HG03139 (cell line): Measurements from ENCODE around the gene NAA38.

ENCODE experiments used
- ATAC-seq: cut with Tn5 transposase; IDR thresholded peaks from one replicate; pipeline ENCODE4 v1.9.1; 2021; ENCODE audit not compliant: unreplicated experiment

Gene NAA38

DNA sequence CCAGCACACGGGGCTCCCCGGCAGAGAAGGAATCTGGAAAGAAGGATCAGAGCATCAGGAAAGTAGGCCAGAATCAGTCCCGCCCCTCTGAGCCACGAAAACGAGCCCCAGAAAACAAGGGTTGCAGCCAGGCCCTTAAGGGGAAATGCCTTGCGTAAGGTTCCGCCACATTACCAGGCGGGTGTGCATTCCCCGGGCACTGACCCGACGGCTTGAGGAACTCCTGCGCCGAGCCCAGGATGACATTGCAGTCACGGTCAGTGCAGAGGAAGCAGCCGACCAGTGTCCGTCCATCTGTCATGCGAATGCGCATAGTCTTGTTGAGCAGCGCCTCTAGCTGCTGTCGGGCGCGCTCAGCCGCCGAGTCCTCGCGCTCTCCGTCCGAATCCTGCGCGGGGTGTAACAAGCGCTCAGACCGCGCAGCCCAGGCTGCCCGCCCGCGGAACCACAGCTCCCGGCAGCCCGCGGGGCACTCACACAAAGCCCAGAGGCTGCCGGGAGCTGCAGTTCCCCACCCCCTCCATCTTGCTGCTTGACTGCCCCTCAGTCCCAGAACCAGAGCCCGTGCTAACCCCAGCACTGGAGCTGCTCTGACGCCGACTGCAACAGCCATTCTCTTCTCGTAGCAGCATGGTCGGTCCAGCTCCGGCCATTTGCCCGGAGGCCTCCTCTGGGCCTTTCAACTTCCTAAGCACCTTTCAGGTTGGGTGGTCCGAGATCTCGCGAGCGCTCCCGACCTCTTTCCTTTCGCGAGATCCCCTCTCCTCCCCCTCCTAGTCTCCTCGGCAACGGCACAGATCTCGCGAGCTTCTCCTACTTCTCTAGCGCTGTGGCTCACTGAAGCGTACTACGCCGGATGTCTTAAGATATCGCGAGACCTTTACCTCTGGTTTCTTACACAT lies at the start of gene NAA38:
TSS of gene NAA38 (minus strand) at position 749 of the 902 bp plus-strand sequence. CDS start at position 653, 96 bp downstream.
- peak; percentile 58 for ATAC-seq

DNA sequence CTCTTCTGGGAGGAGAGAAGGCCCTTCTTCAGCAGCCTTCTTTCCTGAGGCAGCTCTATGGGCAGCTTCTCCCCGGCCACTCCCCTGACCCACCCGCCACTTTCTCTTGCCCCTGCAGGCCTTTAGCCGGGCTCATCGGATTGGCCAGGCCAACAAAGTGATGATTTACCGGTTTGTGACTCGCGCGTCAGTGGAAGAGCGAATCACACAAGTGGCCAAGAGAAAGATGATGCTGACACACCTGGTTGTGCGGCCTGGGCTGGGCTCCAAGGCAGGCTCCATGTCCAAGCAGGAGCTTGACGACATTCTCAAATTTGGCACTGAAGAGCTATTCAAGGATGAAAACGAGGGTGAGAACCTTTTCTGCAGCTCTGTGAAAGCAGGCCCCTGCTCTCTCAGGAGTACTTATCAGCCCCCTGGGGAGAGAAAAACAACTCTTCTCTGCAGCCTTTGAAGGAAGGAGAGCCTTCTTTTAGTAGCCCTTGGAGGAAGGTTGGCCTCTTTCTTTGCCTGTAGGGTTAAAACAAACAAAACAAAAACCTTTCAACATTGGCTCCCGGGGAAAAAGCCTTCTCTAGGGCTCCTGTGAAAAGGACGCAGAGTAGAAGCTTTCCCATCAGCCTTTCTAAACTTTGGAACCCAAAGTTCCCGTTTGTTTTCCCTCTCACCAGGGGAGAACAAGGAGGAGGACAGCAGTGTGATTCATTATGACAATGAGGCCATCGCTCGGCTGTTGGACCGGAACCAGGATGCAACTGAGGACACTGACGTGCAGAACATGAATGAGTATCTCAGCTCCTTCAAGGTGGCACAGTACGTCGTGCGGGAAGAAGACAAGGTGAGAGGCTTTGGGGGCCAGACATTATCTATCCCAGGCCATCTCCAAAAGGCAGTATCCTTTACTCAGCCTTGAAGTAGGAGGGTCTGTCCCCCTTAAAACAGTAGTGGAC lies 46.1 kb upstream of the NAA38 start:
- no peak for ATAC-seq

- no peak for ATAC-seq
Measured at GRCh38 chr17:7897773-7898172, 40.4 kb upstream of the NAA38 start.

- no peak for ATAC-seq
Measured at GRCh38 chr17:7897090-7897489, 39.7 kb upstream of the NAA38 start.

- ATAC-seq: no peak
Measured at GRCh38 chr17:7894866-7895265, 37.5 kb upstream of the NAA38 start.

- ATAC-seq: no peak
Measured at GRCh38 chr17:7894226-7894625, 36.9 kb upstream of the NAA38 start.

DNA sequence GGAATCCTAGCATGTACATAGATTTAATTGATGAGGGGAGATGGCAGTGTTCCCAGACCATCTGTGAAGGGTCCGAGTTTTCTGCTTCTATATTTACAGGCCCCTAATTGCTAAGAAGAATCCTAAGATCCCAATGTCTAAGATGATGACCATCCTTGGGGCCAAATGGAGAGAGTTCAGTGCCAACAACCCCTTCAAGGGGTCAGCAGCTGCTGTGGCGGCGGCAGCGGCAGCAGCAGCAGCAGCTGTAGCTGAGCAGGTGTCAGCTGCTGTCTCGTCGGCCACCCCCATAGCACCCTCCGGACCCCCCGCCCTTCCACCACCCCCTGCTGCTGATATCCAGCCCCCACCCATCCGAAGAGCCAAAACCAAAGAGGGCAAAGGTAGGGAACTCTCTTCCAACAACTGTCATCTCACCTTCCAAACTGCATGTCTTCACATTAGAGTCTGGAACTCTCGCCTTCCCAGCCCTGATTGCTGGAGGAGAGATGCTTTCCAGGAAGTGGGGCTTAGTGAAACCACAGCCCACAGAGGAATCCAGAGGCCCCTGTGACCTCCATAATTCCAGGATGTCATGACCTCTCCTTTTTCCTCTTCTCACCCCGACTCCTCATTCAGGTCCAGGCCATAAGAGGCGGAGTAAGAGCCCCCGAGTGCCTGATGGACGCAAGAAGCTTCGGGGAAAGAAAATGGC lies 36.0 kb upstream of the NAA38 start:
- ATAC-seq: no peak

DNA sequence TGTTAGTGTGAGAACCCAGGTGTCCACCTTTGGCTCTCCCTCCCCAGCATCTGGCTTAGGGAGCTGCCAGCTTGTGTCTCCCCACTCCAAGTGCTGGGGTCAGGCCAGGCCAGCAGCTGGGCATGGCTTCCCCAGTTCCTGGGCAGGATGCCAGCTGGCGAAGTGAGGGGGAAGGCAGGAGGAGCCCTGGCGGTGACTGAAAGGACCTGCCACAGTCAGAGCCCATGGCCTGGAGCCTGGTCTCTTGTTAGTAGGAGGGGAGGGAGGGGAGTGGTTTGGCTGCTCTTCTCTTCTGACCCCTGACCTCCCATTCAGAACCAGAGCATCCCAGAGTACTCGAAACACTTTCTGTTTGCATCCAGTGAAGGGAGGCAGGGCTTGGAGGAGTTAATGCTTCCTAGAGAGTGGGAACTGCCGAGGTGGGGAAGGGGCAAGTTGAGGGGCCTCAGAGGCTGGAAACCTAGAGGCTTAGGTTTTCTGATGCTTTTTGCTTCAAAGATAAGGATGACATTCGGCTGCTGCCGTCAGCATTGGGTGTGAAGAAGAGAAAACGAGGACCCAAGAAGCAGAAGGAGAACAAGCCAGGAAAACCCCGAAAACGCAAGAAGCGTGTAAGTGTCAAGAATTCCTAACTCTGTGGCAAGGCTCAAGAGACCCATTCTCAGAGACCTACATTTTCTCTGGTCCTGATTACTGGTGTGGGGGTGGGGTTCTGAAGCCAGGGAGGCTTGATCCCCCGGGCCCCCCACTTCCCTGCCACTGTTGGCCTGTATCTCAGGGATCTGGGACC lies 32.0 kb upstream of the NAA38 start:
- ATAC-seq: no peak

- ATAC-seq: no peak
Measured at GRCh38 chr17:7888184-7888920, 31.0 kb upstream of the NAA38 start, which contains the start of gene CHD3. Gene CHD3 (plus strand): TSS chr17:7888789. CDS start chr17:7889001, 212 bp downstream.

DNA sequence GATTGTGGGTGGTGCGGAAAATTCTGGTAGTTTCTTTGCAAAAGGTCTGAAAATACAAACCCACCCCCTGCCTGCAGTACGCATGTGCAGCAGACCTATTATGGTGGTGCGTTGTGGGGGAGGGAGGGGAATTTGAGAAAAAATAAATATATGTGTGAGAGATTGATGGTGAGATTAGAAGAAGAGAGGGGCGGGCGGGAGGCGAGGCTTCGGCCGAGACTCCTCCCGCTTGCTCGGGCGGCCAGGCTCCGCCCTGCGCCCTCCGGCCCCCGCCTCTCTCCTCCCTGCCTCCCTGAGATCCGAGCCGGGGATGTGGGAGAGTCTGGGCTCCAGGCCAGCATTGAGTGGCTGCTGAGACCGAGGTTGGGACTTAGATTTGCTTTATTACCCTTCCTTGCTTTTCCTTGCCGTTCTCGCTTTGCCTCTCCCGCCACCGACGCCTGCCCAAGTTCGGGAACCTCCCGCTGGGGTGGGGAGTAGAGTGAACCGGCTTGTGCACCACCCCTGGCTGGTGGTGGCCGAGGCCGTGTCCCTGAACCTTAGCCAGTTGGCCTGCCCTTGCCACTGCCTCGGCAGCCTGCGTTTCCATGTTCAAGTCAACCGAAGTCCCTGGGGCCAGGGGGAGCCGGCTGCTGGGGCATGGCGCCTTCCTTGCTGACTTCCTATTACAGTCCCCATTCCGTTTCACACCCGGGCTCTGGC lies 30.3 kb upstream of the NAA38 start:
- no peak for ATAC-seq

GRCh38 chr17:7887038-7887481 lies 29.7 kb upstream of the NAA38 start:
- ATAC-seq: no peak

DNA sequence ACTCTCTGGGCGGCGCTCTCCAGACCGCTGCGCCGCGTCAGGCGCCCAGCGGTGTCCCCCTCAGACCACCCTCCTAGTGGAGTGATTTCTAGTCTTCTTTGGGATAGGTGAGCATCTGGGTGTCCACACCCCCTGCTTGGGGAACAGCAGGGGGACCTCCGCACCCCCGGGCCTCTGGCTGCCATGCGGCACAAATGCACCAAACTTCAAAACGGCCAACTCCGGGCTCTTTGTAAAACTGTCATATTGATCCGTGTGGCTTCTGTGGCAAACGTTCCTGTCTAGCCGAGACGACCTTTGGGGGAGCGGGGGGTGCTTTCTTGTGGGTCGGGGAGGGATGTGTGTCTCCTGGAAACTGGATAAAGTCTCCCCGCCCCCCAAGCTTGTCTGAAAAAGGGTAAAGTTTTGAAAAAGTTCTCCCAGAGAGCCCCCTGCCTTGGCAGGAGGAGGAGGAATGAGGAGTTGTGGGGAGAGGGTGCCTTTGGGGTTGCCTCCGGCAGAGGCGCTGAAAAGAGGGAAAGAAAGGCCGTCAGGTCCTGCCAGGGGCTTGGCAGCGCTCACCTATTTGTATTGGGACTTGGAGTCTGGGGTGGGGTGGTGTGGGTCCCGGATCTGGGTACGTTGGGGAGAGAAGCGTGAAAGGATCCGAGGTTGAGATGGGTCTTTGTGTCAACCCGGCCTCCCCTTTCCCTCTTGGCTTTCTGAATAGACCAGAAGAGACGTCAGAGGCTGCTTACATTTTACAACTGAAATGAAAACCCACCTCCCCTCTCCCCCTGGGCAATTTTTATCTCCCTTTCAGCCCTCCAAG lies 29.1 kb upstream of the NAA38 start:
- no peak for ATAC-seq

DNA sequence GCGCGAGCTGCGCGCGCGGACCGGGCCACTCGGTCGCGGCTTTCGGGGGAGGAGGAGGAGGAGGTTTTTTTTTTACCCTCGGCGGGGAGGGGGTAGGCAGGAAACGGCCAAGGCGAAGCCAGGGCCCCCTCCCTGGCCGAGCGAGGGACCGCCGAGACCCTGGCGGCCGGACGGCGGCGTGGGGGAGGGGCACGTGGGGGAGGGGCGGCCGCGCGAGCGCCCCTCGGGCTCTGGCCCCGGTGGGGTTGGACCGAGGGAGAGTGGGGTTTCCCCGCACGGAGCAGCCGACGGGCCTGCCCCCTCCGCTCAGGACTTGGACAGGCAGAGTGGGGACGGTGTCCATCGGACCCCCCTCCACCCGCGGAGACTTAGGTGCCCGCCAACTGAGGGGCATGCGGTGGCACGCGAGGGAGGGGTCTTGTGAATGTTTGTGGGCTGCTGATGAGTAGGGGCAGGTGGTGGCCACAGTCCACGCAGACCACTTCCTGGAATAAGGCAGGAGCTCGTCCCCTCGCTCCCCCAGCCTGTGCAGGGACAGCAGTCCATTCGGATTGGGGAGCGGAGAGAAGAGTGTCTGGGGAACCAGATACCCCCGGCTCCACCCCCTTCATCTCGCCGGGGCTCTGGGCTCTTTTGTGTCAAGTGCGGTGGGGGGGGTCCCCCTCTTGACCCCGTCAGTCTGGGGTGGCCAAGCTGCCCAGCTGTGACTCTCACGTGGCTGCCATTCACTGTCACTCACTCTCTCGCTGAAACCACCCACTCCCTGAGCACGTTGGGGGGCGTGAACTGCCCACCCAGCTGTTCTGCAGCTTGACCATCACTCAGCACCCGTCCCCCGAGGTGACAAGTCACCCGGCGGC lies 28.2 kb upstream of the NAA38 start:
- no peak for ATAC-seq

- ATAC-seq: no peak
Measured at GRCh38 chr17:7884581-7885366, 27.4 kb upstream of the NAA38 start.

- no peak for ATAC-seq
Measured at GRCh38 chr17:7883781-7884386, 26.5 kb upstream of the NAA38 start.

DNA sequence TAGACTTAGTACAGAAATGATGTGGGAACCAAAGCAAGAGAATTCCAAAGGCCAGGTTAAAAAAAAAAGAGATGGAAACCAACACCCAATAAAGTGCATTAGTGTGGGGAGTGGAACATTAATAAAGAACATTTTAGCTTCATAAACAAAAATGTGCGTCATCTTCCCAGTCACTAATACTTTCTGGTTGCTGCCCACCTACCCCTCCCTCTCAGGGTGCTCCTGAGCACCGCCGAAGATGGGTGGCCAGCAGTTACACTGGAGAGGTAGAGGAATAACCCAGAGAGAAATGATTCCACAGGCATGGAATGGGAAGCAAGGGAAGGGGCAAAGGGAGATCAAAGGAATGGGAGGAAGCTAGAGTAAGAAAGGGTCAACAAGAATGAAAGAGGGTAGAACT lies 25.3 kb upstream of the NAA38 start:
- no peak for ATAC-seq
